DLD1 (cell line): ENCODE results near the gene GIT2.

ENCODE experiments used
- in situ Hi-C: cut with HindIII; loops from 2 replicates; pipeline ENCODE4 v1.10.0; 2017; ENCODE audit warnings: low sequenced_read_pairs

GIT2 gene

GRCh38 chr12:109983432-109984142, 12.6 kb downstream of the GIT2 start:
- in situ Hi-C loops = no loop called here

GRCh38 chr12:109982210-109982609, 14.0 kb downstream of the GIT2 start:
- in situ Hi-C loops = no loop called here

GRCh38 chr12:109981311-109981710, 14.9 kb downstream of the GIT2 start:
- in situ Hi-C loops = no loop called here

- in situ Hi-C loops = no loop called here
Observed at GRCh38 chr12:109972821-109973220, 23.3 kb downstream of the GIT2 start.

- in situ Hi-C loops = loop anchor here (10.0 kb wide), 1 partner anchor 154 kb away; no protein-coding TSS in a partner anchor
Observed at GRCh38 chr12:109968801-109969200, 27.4 kb downstream of the GIT2 start.

GRCh38 chr12:109968032-109968420, 28.1 kb downstream of the GIT2 start:
- in situ Hi-C loops = loop anchor here (10.0 kb wide), 1 partner anchor 153 kb away; no protein-coding TSS in a partner anchor

- in situ Hi-C loops = loop anchor here (10.0 kb wide), 1 partner anchor 153 kb away; no protein-coding TSS in a partner anchor
Observed at GRCh38 chr12:109967383-109968031, 28.7 kb downstream of the GIT2 start.

- in situ Hi-C loops = loop anchor here (10.0 kb wide), 1 partner anchor 152 kb away; no protein-coding TSS in a partner anchor
Observed at GRCh38 chr12:109966546-109966945, 29.6 kb downstream of the GIT2 start.

GRCh38 chr12:109963743-109964429, 32.3 kb downstream of the GIT2 start:
- in situ Hi-C loops = loop anchor here (5.0 to 10.0 kb wide), 2 partner anchors 68 to 149 kb away; no protein-coding TSS in a partner anchor

- in situ Hi-C loops = loop anchor here (5.0 to 10.0 kb wide), 2 partner anchors 69 to 149 kb away; no protein-coding TSS in a partner anchor
Observed at GRCh38 chr12:109963330-109963729, 32.8 kb downstream of the GIT2 start.

GRCh38 chr12:109962398-109962797, 33.8 kb downstream of the GIT2 start:
- in situ Hi-C loops = loop anchor here (5.0 to 10.0 kb wide), 2 partner anchors 70 to 148 kb away; no protein-coding TSS in a partner anchor

GRCh38 chr12:109961612-109962011, 34.6 kb downstream of the GIT2 start:
- in situ Hi-C loops = loop anchor here (5.0 to 10.0 kb wide), 2 partner anchors 71 to 147 kb away; no protein-coding TSS in a partner anchor

GRCh38 chr12:109961201-109961600, 35.0 kb downstream of the GIT2 start:
- in situ Hi-C loops = loop anchor here (5.0 to 10.0 kb wide), 2 partner anchors 71 to 146 kb away; no protein-coding TSS in a partner anchor

- in situ Hi-C loops = loop anchor here (5.0 to 10.0 kb wide), 2 partner anchors 73 to 145 kb away; no protein-coding TSS in a partner anchor
Observed at GRCh38 chr12:109959411-109960093, 36.6 kb downstream of the GIT2 start.

GRCh38 chr12:109958374-109958773, 37.8 kb downstream of the GIT2 start:
- in situ Hi-C loops = no loop called here

GRCh38 chr12:109953656-109954055, 42.5 kb downstream of the GIT2 start:
- in situ Hi-C loops = no loop called here

- in situ Hi-C loops = no loop called here
Observed at GRCh38 chr12:109952873-109953272, 43.3 kb downstream of the GIT2 start.

GRCh38 chr12:109952160-109952858, 43.9 kb downstream of the GIT2 start:
- in situ Hi-C loops = no loop called here

- in situ Hi-C loops = no loop called here
Observed at GRCh38 chr12:109951751-109952150, 44.4 kb downstream of the GIT2 start.

GRCh38 chr12:109951136-109951535, 45.0 kb downstream of the GIT2 start:
- in situ Hi-C loops = no loop called here
